Central memory CD8-positive, alpha-beta T cell (primary cell): Measurements from ENCODE around the gene DYNC1LI1.

Experiments
- ATAC-seq: fragments of 150-1000 bp; cut with Tn5 transposase; replicated peaks from 2 replicates; pipeline ENCODE4 v1.10.0; 2022; ENCODE audit warnings: mild to moderate bottlenecking, moderate FRiP score, moderate number of reproducible peaks; ENCODE audit not compliant: poor library complexity, severe bottlenecking; ENCODE audit errors: extremely low read depth
- DNase-seq, 2 donors: peaks; one replicate each; pipeline ENCODE4 v3.0.0; 2021; ENCODE audit warnings: low spot score in 2 of 2
- H3K27ac Mint-ChIP-seq: one replicate; pipeline ENCODE4 v1.8.0; 2022; ENCODE audit warnings: low read depth, mild to moderate bottlenecking, moderate library complexity, mixed read lengths
- H3K27me3 Mint-ChIP-seq: one replicate; pipeline ENCODE4 v1.8.0; 2022; ENCODE audit warnings: mixed read lengths
- H3K36me3 Mint-ChIP-seq: one replicate; pipeline ENCODE4 v1.8.0; 2022; ENCODE audit warnings: mild to moderate bottlenecking, moderate library complexity, mixed read lengths; ENCODE audit not compliant: insufficient read depth
- H3K4me1 Mint-ChIP-seq: one replicate; pipeline ENCODE4 v1.8.0; 2022; ENCODE audit warnings: mixed read lengths
- H3K4me3 Mint-ChIP-seq: one replicate; pipeline ENCODE4 v1.8.0; 2022; ENCODE audit warnings: mild to moderate bottlenecking, moderate library complexity, mixed read lengths
- H3K9me3 Mint-ChIP-seq: one replicate; pipeline ENCODE4 v1.8.0; 2022; ENCODE audit warnings: mixed read lengths

Gene DYNC1LI1

GRCh38 chr3:32570421-32571191, at the start of gene DYNC1LI1:
DYNC1LI1 (minus strand) TSS chr3:32570858; CDS start chr3:32570770, 88 bp downstream.
- Mint-ChIP-seq H3K36me3 (peaks cover 13% of the 10 kb centered on the region), H3K9me3 (no peaks in the 10 kb centered on the region), H3K4me3 (peak within 1 kb of the TSS; percentile 89), H3K4me1 (peaks cover 16% of the 10 kb centered on the region), H3K27ac (peak within 1 kb of the TSS; percentile 83), H3K27me3 (no peaks in the 10 kb centered on the region)
- peak; percentile 83 to 89 for DNase-seq
- ATAC-seq, result peak; percentile 97

- ATAC-seq (no peak), DNase-seq (no peak)
- H3K27ac Mint-ChIP-seq, result no peak overlapping the region
- no peaks in the 10 kb centered on the region for H3K4me1 Mint-ChIP-seq
- H3K9me3 Mint-ChIP-seq, result peaks cover 5% of the 10 kb centered on the region
- no peak overlapping the region for H3K4me3 Mint-ChIP-seq
- H3K27me3 Mint-ChIP-seq, result peaks cover 20% of the 10 kb centered on the region
- no peaks in the 10 kb centered on the region for H3K36me3 Mint-ChIP-seq
Observed at GRCh38 chr3:32619395-32619794, 48.7 kb upstream of the DYNC1LI1 start.

GRCh38 chr3:32616267-32616962, 45.8 kb upstream of the DYNC1LI1 start:
- ATAC-seq (no peak), DNase-seq (no peak)
- Mint-ChIP-seq H3K9me3 (peaks cover 5% of the 10 kb centered on the region), H3K27ac (no peak overlapping the region), H3K36me3 (no peaks in the 10 kb centered on the region), H3K27me3 (peaks cover 37% of the 10 kb centered on the region), H3K4me1 (no peaks in the 10 kb centered on the region), H3K4me3 (no peak overlapping the region)

- Mint-ChIP-seq H3K36me3 (no peaks in the 10 kb centered on the region), H3K4me3 (no peak overlapping the region), H3K27me3 (peaks cover 30% of the 10 kb centered on the region), H3K27ac (no peak overlapping the region), H3K9me3 (peaks cover 4% of the 10 kb centered on the region), H3K4me1 (no peaks in the 10 kb centered on the region)
- DNase-seq, result no peak
- no peak for ATAC-seq
Observed at GRCh38 chr3:32614956-32615355, 44.3 kb upstream of the DYNC1LI1 start.

- Mint-ChIP-seq H3K36me3 (no peaks in the 10 kb centered on the region), H3K27ac (no peak overlapping the region), H3K9me3 (no peaks in the 10 kb centered on the region), H3K4me1 (no peaks in the 10 kb centered on the region), H3K27me3 (peaks cover 26% of the 10 kb centered on the region), H3K4me3 (no peak overlapping the region)
- ATAC-seq (no peak), DNase-seq (no peak)
Observed at GRCh38 chr3:32613183-32613582, 42.5 kb upstream of the DYNC1LI1 start.

- no peak for ATAC-seq
- DNase-seq, result no peak
- H3K9me3 Mint-ChIP-seq, result no peaks in the 10 kb centered on the region
- no peaks in the 10 kb centered on the region for H3K36me3 Mint-ChIP-seq
- H3K27me3 Mint-ChIP-seq, result peaks cover 26% of the 10 kb centered on the region
- H3K4me3 Mint-ChIP-seq, result no peak overlapping the region
- H3K4me1 Mint-ChIP-seq, result no peaks in the 10 kb centered on the region
- H3K27ac Mint-ChIP-seq, result no peak overlapping the region
Observed at GRCh38 chr3:32612547-32612946, 41.9 kb upstream of the DYNC1LI1 start.

GRCh38 chr3:32607522-32607921, 36.9 kb upstream of the DYNC1LI1 start:
- H3K4me3 Mint-ChIP-seq, result no peak overlapping the region
- no peak overlapping the region for H3K27ac Mint-ChIP-seq
- no peak for DNase-seq
- H3K27me3 Mint-ChIP-seq, result peaks cover 11% of the 10 kb centered on the region
- no peaks in the 10 kb centered on the region for H3K36me3 Mint-ChIP-seq
- no peak for ATAC-seq
- no peaks in the 10 kb centered on the region for H3K4me1 Mint-ChIP-seq
- H3K9me3 Mint-ChIP-seq, result no peaks in the 10 kb centered on the region

GRCh38 chr3:32606960-32607359, 36.3 kb upstream of the DYNC1LI1 start:
- DNase-seq (no peak), ATAC-seq (no peak)
- Mint-ChIP-seq H3K27me3 (peaks cover 16% of the 10 kb centered on the region), H3K4me3 (no peak overlapping the region), H3K9me3 (no peaks in the 10 kb centered on the region), H3K36me3 (no peaks in the 10 kb centered on the region), H3K4me1 (no peaks in the 10 kb centered on the region), H3K27ac (no peak overlapping the region)

- H3K27ac Mint-ChIP-seq, result no peak overlapping the region
- ATAC-seq, result no peak
Observed at GRCh38 chr3:32606277-32606676, 35.6 kb upstream of the DYNC1LI1 start.

GRCh38 chr3:32603064-32603463, 32.4 kb upstream of the DYNC1LI1 start:
- Mint-ChIP-seq H3K36me3 (no peaks in the 10 kb centered on the region), H3K4me1 (no peaks in the 10 kb centered on the region), H3K9me3 (no peaks in the 10 kb centered on the region), H3K27me3 (peaks cover 44% of the 10 kb centered on the region), H3K27ac (peak overlapping the region; percentile 44), H3K4me3 (no peak overlapping the region)
- no peak for ATAC-seq
- no peak for DNase-seq

More at GRCh38 chr3:32606277-32606676, 35.6 kb upstream of the DYNC1LI1 start:
- H3K4me3 Mint-ChIP-seq, result no peak overlapping the region
- H3K9me3 Mint-ChIP-seq, result no peaks in the 10 kb centered on the region
- no peak for DNase-seq
- H3K36me3 Mint-ChIP-seq, result no peaks in the 10 kb centered on the region
- H3K27me3 Mint-ChIP-seq, result peaks cover 19% of the 10 kb centered on the region
- no peaks in the 10 kb centered on the region for H3K4me1 Mint-ChIP-seq

- no peaks in the 10 kb centered on the region for H3K36me3 Mint-ChIP-seq
- DNase-seq, result no peak
- H3K9me3 Mint-ChIP-seq, result no peaks in the 10 kb centered on the region
- H3K4me1 Mint-ChIP-seq, result no peaks in the 10 kb centered on the region
- no peak overlapping the region for H3K4me3 Mint-ChIP-seq
- ATAC-seq, result no peak
- H3K27ac Mint-ChIP-seq, result no peak overlapping the region
- H3K27me3 Mint-ChIP-seq, result peaks cover 53% of the 10 kb centered on the region
Observed at GRCh38 chr3:32602206-32602605, 31.5 kb upstream of the DYNC1LI1 start.

GRCh38 chr3:32601722-32602121, 31.1 kb upstream of the DYNC1LI1 start:
- Mint-ChIP-seq H3K27ac (no peak overlapping the region), H3K4me3 (no peak overlapping the region), H3K27me3 (peaks cover 57% of the 10 kb centered on the region), H3K9me3 (no peaks in the 10 kb centered on the region), H3K36me3 (no peaks in the 10 kb centered on the region), H3K4me1 (no peaks in the 10 kb centered on the region)
- DNase-seq, result no peak
- ATAC-seq, result no peak

- DNase-seq (no peak), ATAC-seq (no peak)
- no peaks in the 10 kb centered on the region for H3K9me3 Mint-ChIP-seq
- H3K27me3 Mint-ChIP-seq, result peaks cover 66% of the 10 kb centered on the region
- no peaks in the 10 kb centered on the region for H3K36me3 Mint-ChIP-seq
- no peaks in the 10 kb centered on the region for H3K4me1 Mint-ChIP-seq
- H3K27ac Mint-ChIP-seq, result no peak overlapping the region
- H3K4me3 Mint-ChIP-seq, result no peak overlapping the region
Observed at GRCh38 chr3:32597656-32598055, 27.0 kb upstream of the DYNC1LI1 start.
